ENCODE measurements around the gene ECEL1. TPM values are rescaled to one million over a fixed set of nuclear protein-coding genes. Genes with fewer than 3 reads are reported as not detected.
"Not testable (repeated sequence)": the region's sequence is repeated elsewhere in the genome, so short reads cannot be mapped to it uniquely, and the experiment has no call there.

The ECEL1 gene
- total RNA-seq, 1 experiment from 2014 or later, result 11.9 TPM

- no peak for DNase-seq (ENCODE audit: low spot score)
- in situ Hi-C loops (cut with HindIII; ENCODE audit: low sequenced_read_pairs), result no loop called here
Measured at GRCh38 chr2:232476791-232477190, 10.8 kb downstream of the ECEL1 start.

GRCh38 chr2:232476045-232476444 is 11.6 kb downstream of the ECEL1 start:
- in situ Hi-C loops (cut with HindIII; ENCODE audit: low sequenced_read_pairs), result no loop called here
- DNase-seq (ENCODE audit: low spot score), result no peak

- DNase-seq (ENCODE audit: low spot score), result no peak
- in situ Hi-C loops (cut with HindIII; ENCODE audit: low sequenced_read_pairs), result no loop called here
Measured at GRCh38 chr2:232473467-232473890, 14.2 kb downstream of the ECEL1 start.

GRCh38 chr2:232466221-232466620 is 21.4 kb downstream of the ECEL1 start:
- in situ Hi-C loops (cut with HindIII; ENCODE audit: low sequenced_read_pairs), result no loop called here
- DNase-seq (ENCODE audit: low spot score), result no peak

GRCh38 chr2:232465061-232465460 is 22.6 kb downstream of the ECEL1 start:
- DNase-seq (ENCODE audit: low spot score), result no peak

GRCh38 chr2:232464544-232464885 is 23.1 kb downstream of the ECEL1 start:
- DNase-seq (ENCODE audit: low spot score), result no peak
- in situ Hi-C loops (cut with HindIII; ENCODE audit: low sequenced_read_pairs), result no loop called here

More at GRCh38 chr2:232465061-232465460, 22.6 kb downstream of the ECEL1 start:
- in situ Hi-C loops (cut with HindIII; ENCODE audit: low sequenced_read_pairs), result no loop called here

- in situ Hi-C loops (cut with HindIII; ENCODE audit: low sequenced_read_pairs), result no loop called here
- DNase-seq (ENCODE audit: low spot score), result no peak
Measured at GRCh38 chr2:232463701-232464543, 23.7 kb downstream of the ECEL1 start.

GRCh38 chr2:232460171-232460570 is 27.5 kb downstream of the ECEL1 start:
- in situ Hi-C loops (cut with HindIII; ENCODE audit: low sequenced_read_pairs), result no loop called here
- no peak for DNase-seq (ENCODE audit: low spot score)

GRCh38 chr2:232459419-232460035 is 28.1 kb downstream of the ECEL1 start:
- in situ Hi-C loops (cut with HindIII; ENCODE audit: low sequenced_read_pairs), result no loop called here
- DNase-seq (ENCODE audit: low spot score), result no peak

- no peak for DNase-seq (ENCODE audit: low spot score)
- in situ Hi-C loops (cut with HindIII; ENCODE audit: low sequenced_read_pairs), result no loop called here
Measured at GRCh38 chr2:232458661-232459418, 28.8 kb downstream of the ECEL1 start.

GRCh38 chr2:232458051-232458660 is 29.5 kb downstream of the ECEL1 start:
- no peak for DNase-seq (ENCODE audit: low spot score)
- in situ Hi-C loops (cut with HindIII; ENCODE audit: low sequenced_read_pairs), result no loop called here

- in situ Hi-C loops (cut with HindIII; ENCODE audit: low sequenced_read_pairs), result no loop called here
- no peak for DNase-seq (ENCODE audit: low spot score)
Measured at GRCh38 chr2:232457121-232458011, 30.3 kb downstream of the ECEL1 start.

- in situ Hi-C loops (cut with HindIII; ENCODE audit: low sequenced_read_pairs), result no loop called here
- DNase-seq (ENCODE audit: low spot score), result no peak
Measured at GRCh38 chr2:232456296-232457120, 31.1 kb downstream of the ECEL1 start.

- in situ Hi-C loops (cut with HindIII; ENCODE audit: low sequenced_read_pairs), result no loop called here
- DNase-seq (ENCODE audit: low spot score), result no peak
Measured at GRCh38 chr2:232455426-232456255, 32.0 kb downstream of the ECEL1 start, which contains the start of gene ALPI. Gene ALPI, plus strand, starts transcription at chr2:232456153. Its CDS starts 47 bp downstream, at chr2:232456200.

- in situ Hi-C loops (cut with HindIII; ENCODE audit: low sequenced_read_pairs), result no loop called here
- DNase-seq (ENCODE audit: low spot score), result no peak
Measured at GRCh38 chr2:232454630-232455029, 33.0 kb downstream of the ECEL1 start.

- DNase-seq (ENCODE audit: low spot score); in situ Hi-C loops (cut with HindIII; ENCODE audit: low sequenced_read_pairs): not testable (repeated sequence)
Measured at GRCh38 chr2:232451645-232452044, 36.0 kb downstream of the ECEL1 start.

GRCh38 chr2:232449964-232450363 is 37.7 kb downstream of the ECEL1 start:
- in situ Hi-C loops (cut with HindIII; ENCODE audit: low sequenced_read_pairs), result no loop called here
- no peak for DNase-seq (ENCODE audit: low spot score)
